GM04503 (cell line): ENCODE measurements around the gene GPR85.
"Not testable (repeated sequence)": the region's sequence is repeated elsewhere in the genome, so short reads cannot be mapped to it uniquely, and the experiment has no call there.

ENCODE experiments used
- DNase-seq: peaks from one replicate; pipeline ENCODE4 v3.0.0-alpha.2; 2012; ENCODE audit warnings: low read depth

The GPR85 gene

GRCh38 chr7:113086431-113086888 lies at the start of gene GPR85:
Gene GPR85, minus strand, starts transcription at chr7:113086827. Its CDS starts 2,106 bp downstream, at chr7:113084721.
- DNase-seq = no peak

GRCh38 chr7:113134025-113134424 lies 47.4 kb upstream of the GPR85 start:
- no peak for DNase-seq

GRCh38 chr7:113131367-113131766 lies 44.7 kb upstream of the GPR85 start:
- no peak for DNase-seq

- peak; percentile 12 for DNase-seq
Observed at GRCh38 chr7:113128031-113128430, 41.4 kb upstream of the GPR85 start.

- DNase-seq = no peak
Observed at GRCh38 chr7:113125728-113126127, 39.1 kb upstream of the GPR85 start.

GRCh38 chr7:113122744-113123143 lies 36.1 kb upstream of the GPR85 start:
- DNase-seq = no peak

- DNase-seq = no peak
Observed at GRCh38 chr7:113120647-113121046, 34.0 kb upstream of the GPR85 start.

GRCh38 chr7:113119429-113119828 lies 32.8 kb upstream of the GPR85 start:
- no peak for DNase-seq

GRCh38 chr7:113118074-113118959 lies 31.7 kb upstream of the GPR85 start, which contains the start of gene SMIM30:
Gene SMIM30, minus strand, starts transcription at chr7:113118554. Its CDS starts 976 bp downstream, at chr7:113117578.
- DNase-seq = peak; percentile 57

- DNase-seq = not testable (repeated sequence)
Observed at GRCh38 chr7:113117374-113117774, 30.7 kb upstream of the GPR85 start.

- no peak for DNase-seq
Observed at GRCh38 chr7:113113912-113114311, 27.3 kb upstream of the GPR85 start.

GRCh38 chr7:113109718-113110117 lies 23.1 kb upstream of the GPR85 start:
- DNase-seq = no peak

- no peak for DNase-seq
Observed at GRCh38 chr7:113100121-113100603, 13.5 kb upstream of the GPR85 start.

GRCh38 chr7:113099284-113099919 lies 12.8 kb upstream of the GPR85 start:
- no peak for DNase-seq

- no peak for DNase-seq
Observed at GRCh38 chr7:113094517-113095249, 8.1 kb upstream of the GPR85 start.

GRCh38 chr7:113093561-113093960 lies 6.9 kb upstream of the GPR85 start:
- DNase-seq = no peak

GRCh38 chr7:113092762-113093161 lies 6.1 kb upstream of the GPR85 start:
- DNase-seq = no peak

- peak; percentile 73 for DNase-seq
Observed at GRCh38 chr7:113087071-113087998, 708 bp upstream of the GPR85 start.

GRCh38 chr7:113085781-113086390 lies 741 bp downstream of the GPR85 start:
- DNase-seq = no peak

GRCh38 chr7:113084496-113085172 lies 2.0 kb downstream of the GPR85 start:
- no peak for DNase-seq
